CD14-positive monocyte (primary cell): ENCODE results near the gene GPC2. TPM values are rescaled to one million over a fixed set of nuclear protein-coding genes. Genes with fewer than 3 reads are reported as not detected.
"Not testable (repeated sequence)": the region's sequence is repeated elsewhere in the genome, so short reads cannot be mapped to it uniquely, and the experiment has no call there.

ENCODE experiments used
- DNase-seq, 3 donors: peaks; one replicate each; pipeline ENCODE4 v3.0.0-alpha.2; 2011 to 2022
- H2AFZ ChIP-seq: 2 replicates; pipeline ENCODE4 v1.6.0; 2012; ENCODE audit warnings: mild to moderate bottlenecking, low read depth, low read length, inconsistent platforms; ENCODE audit not compliant: insufficient read depth, poor library complexity, severe bottlenecking
- H3K27ac ChIP-seq, 2 donors: 1 replicate in 1 of 2; 2 replicates in 1 of 2; pipeline ENCODE4 v1.5.1; 2012 to 2013; ENCODE audit warnings: low read length in 2 of 2, control low read depth in 1 of 2, inconsistent platforms in 1 of 2, low read depth in 1 of 2, mild to moderate bottlenecking in 1 of 2
- H3K27me3 ChIP-seq, 2 donors: one replicate each; pipeline versions ENCODE4 v1.6.0 to v1.6.1; 2011 to 2013; ENCODE audit warnings: low read length in 2 of 2; ENCODE audit not compliant: control insufficient read depth in 2 of 2, insufficient read depth in 2 of 2
- H3K36me3 ChIP-seq, 2 donors: replicated peaks in 1 of 2; 1 replicate in 1 of 2; 2 replicates in 1 of 2; pipeline versions ENCODE4 v1.5.1 to v1.6.1; 2012 to 2013; ENCODE audit warnings: low read length in 2 of 2, control low read depth in 1 of 2, inconsistent platforms in 1 of 2, mild to moderate bottlenecking in 1 of 2; ENCODE audit not compliant: insufficient read depth in 2 of 2, control insufficient read depth in 1 of 2
- H3K4me1 ChIP-seq, 2 donors: 1 replicate in 1 of 2; 2 replicates in 1 of 2; pipeline versions ENCODE4 v1.5.1 to v1.6.1; 2012 to 2013; ENCODE audit warnings: low read length in 2 of 2, control low read depth in 1 of 2, inconsistent platforms in 1 of 2, mild to moderate bottlenecking in 1 of 2, moderate library complexity in 1 of 2; ENCODE audit not compliant: insufficient read depth in 2 of 2, control insufficient read depth in 1 of 2
- H3K4me2 ChIP-seq: replicated peaks from 2 replicates; pipeline ENCODE3; 2012; ENCODE audit warnings: low read length, moderate library complexity, mild to moderate bottlenecking; ENCODE audit not compliant: poor library complexity, severe bottlenecking; ENCODE audit errors: extremely low read depth
- H3K4me3 ChIP-seq, 3 experiments: fragments of 200-600 bp in 1 of 3; sonication (generic) in 1 of 3; replicated peaks in 1 of 3; 1 replicate in 2 of 3; 2 replicates in 1 of 3; pipeline ENCODE4 v1.5.1; 2011 to 2013; ENCODE audit warnings: low read length in 3 of 3, mild to moderate bottlenecking in 3 of 3, control low read depth in 2 of 3, low read depth in 2 of 3, inconsistent platforms in 1 of 3, moderate library complexity in 1 of 3
- H3K79me2 ChIP-seq: 2 replicates; pipeline ENCODE4 v1.6.0; 2012; ENCODE audit warnings: mild to moderate bottlenecking, control low read depth, inconsistent platforms, low read length, moderate library complexity; ENCODE audit not compliant: insufficient read depth
- H3K9ac ChIP-seq: 2 replicates; pipeline ENCODE4 v1.6.0; 2017; ENCODE audit warnings: low read length, mild to moderate bottlenecking; ENCODE audit not compliant: insufficient read depth, poor library complexity, severe bottlenecking
- H3K9me3 ChIP-seq, 2 donors: replicated peaks in 1 of 2; 1 replicate in 1 of 2; 2 replicates in 1 of 2; pipeline versions ENCODE4 v1.5.1 to v1.6.1; 2012 to 2013; ENCODE audit warnings: low read length in 2 of 2, control low read depth in 1 of 2; ENCODE audit not compliant: control insufficient read depth in 1 of 2, insufficient read depth in 1 of 2
- H4K20me1 ChIP-seq: 2 replicates; pipeline ENCODE4 v1.6.0; 2012; ENCODE audit warnings: mild to moderate bottlenecking, low read length, control low read depth, moderate library complexity; ENCODE audit not compliant: insufficient read depth
- H3K27ac Mint-ChIP-seq, 7 donors: one replicate each; pipeline ENCODE4 v1.8.0; 2020; ENCODE audit warnings: mild to moderate bottlenecking in 7 of 7, mixed read lengths in 7 of 7, moderate library complexity in 6 of 7, inconsistent platforms in 2 of 7
- H3K27me3 Mint-ChIP-seq, 3 donors: one replicate each; pipeline ENCODE4 v1.8.0; 2021 to 2022; ENCODE audit warnings: low read depth in 3 of 3, mild to moderate bottlenecking in 3 of 3, mixed read lengths in 3 of 3, moderate library complexity in 3 of 3, inconsistent platforms in 1 of 3
- H3K36me3 Mint-ChIP-seq, 2 donors: one replicate each; pipeline ENCODE4 v1.8.0; 2020; ENCODE audit warnings: mixed read lengths in 2 of 2, inconsistent platforms in 1 of 2, mild to moderate bottlenecking in 1 of 2
- H3K4me1 Mint-ChIP-seq: one replicate; pipeline ENCODE4 v1.8.0; 2020; ENCODE audit warnings: mild to moderate bottlenecking, mixed read lengths
- H3K4me3 Mint-ChIP-seq, 2 donors: one replicate each; pipeline ENCODE4 v1.8.0; 2020; ENCODE audit warnings: mild to moderate bottlenecking in 2 of 2, mixed read lengths in 2 of 2, moderate library complexity in 1 of 2
- H3K9me3 Mint-ChIP-seq, 7 donors: one replicate each; pipeline ENCODE4 v1.8.0; 2020 to 2022; ENCODE audit warnings: mixed read lengths in 7 of 7, mild to moderate bottlenecking in 6 of 7, moderate library complexity in 6 of 7, inconsistent platforms in 2 of 7
- CTCF ChIP-seq: fragments of 200-600 bp; IDR thresholded peaks from one replicate; pipeline ENCODE4 v1.8.0; 2022; ENCODE audit warnings: antibody characterized with exemption, mild to moderate bottlenecking
- WGBS: methylation state at CpG from one replicate; pipeline ENCODE4 v1.1.5; 2013; ENCODE audit warnings: missing lambda C conversion rate; ENCODE audit not compliant: insufficient coverage; 5-methylcytosine and 5-hydroxymethylcytosine counted together
- intact Hi-C, 2 donors: fragments of 100-400 bp; cut with micrococcal nuclease; formaldehyde crosslinking; loops; one replicate each; pipeline versions ENCODE4 v1.15.0 to v1.15.1; 2023
- polyA plus RNA-seq, 3 donors: library from polyadenylated mRNA; depleted of rRNA in 1 of 3; unstranded in 2 of 3; stranded (reverse) in 1 of 3; fragments of 300-500 nt in 2 of 3; fragments of >200 nt in 1 of 3; fragmentation: Illumina TruSeq in 2 of 3; gene quantifications; 1 replicate in 2 of 3; 2 replicates in 1 of 3; pipeline ENCODE4 v1.2.3, GENCODE V29; 2012 to 2021

The GPC2 gene
- polyA plus RNA-seq, 3 donors: 0.91 TPM; not detected in 2

DNA sequence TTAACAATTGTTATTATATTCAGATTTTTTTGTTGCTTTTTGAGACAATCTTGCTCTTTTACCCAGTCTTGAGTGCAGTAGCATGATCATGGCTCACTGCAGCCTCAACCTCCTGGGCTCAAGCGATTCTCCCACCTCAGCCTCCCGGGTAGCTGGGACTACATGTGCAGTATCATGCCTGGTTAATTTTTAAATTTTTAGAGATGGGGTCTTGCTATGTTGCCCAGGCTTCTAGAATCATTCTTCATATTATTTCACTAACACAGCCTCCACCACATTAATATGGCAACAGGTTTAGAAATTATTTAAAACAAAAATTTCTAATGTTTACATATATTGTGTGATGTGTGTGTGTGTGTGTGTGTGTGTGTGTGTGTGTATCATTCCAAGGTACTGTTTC is 29.9 kb downstream of the GPC2 start:
- H2AFZ ChIP-seq: no peak overlapping the region
- peaks cover 44 to 55% of the 10 kb centered on the region in 2 donors for H3K4me1 ChIP-seq
- H3K9me3 ChIP-seq: no peaks in the 10 kb centered on the region
- H3K4me2 ChIP-seq: no peak overlapping the region
- H3K79me2 ChIP-seq: peaks cover 39% of the 10 kb centered on the region
- no peak overlapping the region for H3K9ac ChIP-seq
- H3K27ac ChIP-seq: no peak overlapping the region
- no peak for DNase-seq
- Mint-ChIP-seq H3K27me3 (no peaks in the 10 kb centered on the region), H3K4me3 (no peak overlapping the region), H3K36me3 (peaks cover 8 to 17% of the 10 kb centered on the region in 2 donors), H3K27ac (no peak overlapping the region), H3K4me1 (peaks cover 48% of the 10 kb centered on the region), H3K9me3 (peaks cover 0 to 6% (median 0%) of the 10 kb centered on the region in 7 donors)
- no peak for TF ChIP-seq CTCF
- WGBS: no CpG with 5 or more reads among the region's 2 CpGs
- H3K36me3 ChIP-seq: no peaks in the 10 kb centered on the region
- no peaks in the 10 kb centered on the region for H3K27me3 ChIP-seq
- intact Hi-C loops: loop anchor here in 1 of 2 donors (10.0 kb wide), 1 partner anchor 208 kb away; the partner anchor contains the start of gene PILRB
- no peaks in the 10 kb centered on the region for H4K20me1 ChIP-seq
- no peak overlapping the region for H3K4me3 ChIP-seq

GRCh38 chr7:100146350-100146749 is 30.8 kb downstream of the GPC2 start:
- H3K36me3 Mint-ChIP-seq: peaks cover 6 to 12% of the 10 kb centered on the region in 2 donors
- H3K27ac Mint-ChIP-seq: peak overlapping the region in 5 of 7 donors; percentile 20 to 49 (median 37)
- Histone ChIP-seq H3K79me2 (peaks cover 31% of the 10 kb centered on the region), H3K4me1 (peaks cover 44 to 55% of the 10 kb centered on the region in 2 donors)
- peaks cover 48% of the 10 kb centered on the region for H3K4me1 Mint-ChIP-seq
- not testable (repeated sequence) for H3K36me3 ChIP-seq, H3K27me3 ChIP-seq, H3K9me3 Mint-ChIP-seq, H3K4me2 ChIP-seq, H3K4me3 ChIP-seq, H2AFZ ChIP-seq, H3K9ac ChIP-seq, H3K9me3 ChIP-seq, H3K27me3 Mint-ChIP-seq, H3K27ac ChIP-seq, H4K20me1 ChIP-seq
- intact Hi-C loops: loop anchor here in 1 of 2 donors (10.0 kb wide), 1 partner anchor 208 kb away; the partner anchor contains the start of gene PILRB
- peak overlapping the region in 1 of 2 donors; percentile 16 for H3K4me3 Mint-ChIP-seq
- DNase-seq: peak in 2 of 3 donors; percentile 39 to 42
- WGBS: no CpG with 5 or more reads among the region's 4 CpGs
